Activated CD4-positive, alpha-beta memory T cell treated with anti-CD3 and anti-CD28 coated beads for 36 hours (primary cell): Measurements from ENCODE around the gene CFAP298. TPM values are rescaled to one million over a fixed set of nuclear protein-coding genes. Genes with fewer than 3 reads are reported as not detected.
A peak's percentile ranks its signal among the peaks of the same experiment; 100 is the strongest.
"Not testable (repeated sequence)": the region's sequence is repeated elsewhere in the genome, so short reads cannot be mapped to it uniquely, and the experiment has no call there.

Source experiments
- CTCF ChIA-PET: fragments of 350-600 bp; sonication (Branson Sonifier 250); formaldehyde crosslinking; loops from one replicate; lab custom pipeline; 2021; ENCODE audit warnings: antibody characterized with exemption, inconsistent platforms; lab: Charles Lee
- POLR2A ChIA-PET: fragments of 350-600 bp; sonication (Branson Sonifier 250); formaldehyde crosslinking; loops from one replicate; lab custom pipeline; 2021; ENCODE audit warnings: antibody characterized with exemption; lab: Charles Lee
- DNase-seq: peaks from one replicate; pipeline ENCODE4 v3.0.0-alpha.2; 2020
- H3K27ac Mint-ChIP-seq: one replicate; pipeline ENCODE4 v1.8.0; 2021; ENCODE audit warnings: mixed read lengths
- H3K27me3 Mint-ChIP-seq: one replicate; pipeline ENCODE4 v1.8.0; 2021; ENCODE audit warnings: mixed read lengths
- H3K36me3 Mint-ChIP-seq: one replicate; pipeline ENCODE4 v1.8.0; 2021; ENCODE audit warnings: mixed read lengths
- H3K4me1 Mint-ChIP-seq: one replicate; pipeline ENCODE4 v1.8.0; 2021; ENCODE audit warnings: low read depth, mixed read lengths
- H3K4me3 Mint-ChIP-seq: one replicate; pipeline ENCODE4 v1.8.0; 2021; ENCODE audit warnings: mild to moderate bottlenecking, mixed read lengths
- H3K9me3 Mint-ChIP-seq: one replicate; pipeline ENCODE4 v1.8.0; 2021; ENCODE audit warnings: mixed read lengths
- intact Hi-C: fragments of 100-400 bp; cut with micrococcal nuclease; formaldehyde crosslinking; loops from one replicate; pipeline ENCODE4 v1.15.1; 2023
- total RNA-seq, 2 experiments: library from RNA; stranded (reverse); gene quantifications; one replicate each; pipeline ENCODE4 v1.2.3, GENCODE V29; 2021

CFAP298 gene
- total RNA-seq, 2 experiments from 2014 or later: 39.4 to 41.8 TPM

- Mint-ChIP-seq H3K36me3 (peaks cover 8% of the 10 kb centered on the region), H3K4me1 (peaks cover 10% of the 10 kb centered on the region), H3K4me3 (peak overlapping the region; percentile 86), H3K9me3 (no peaks in the 10 kb centered on the region), H3K27me3 (no peaks in the 10 kb centered on the region), H3K27ac (no peak overlapping the region)
- ChIA-PET POLR2A (interaction anchor here (1.6 kb wide), 1 partner anchor 158 kb away, joined by 8 read pairs; the partner anchor contains the start of gene PAXBP1), CTCF (interaction anchor here (1.2 to 3.2 kb wide), 2 partner anchors 12 to 159 kb away, joined by 3 to 24 read pairs; no protein-coding TSS in a partner anchor)
- DNase-seq: no peak
- intact Hi-C loops: loop anchor here (2.0 to 10.0 kb wide), 3 partner anchors 111 to 339 kb away; partner anchors contain the start of genes EVA1C, MIS18A and SYNJ1
Observed at GRCh38 chr21:32613436-32614043, 1.4 kb upstream of the CFAP298 start.

DNA sequence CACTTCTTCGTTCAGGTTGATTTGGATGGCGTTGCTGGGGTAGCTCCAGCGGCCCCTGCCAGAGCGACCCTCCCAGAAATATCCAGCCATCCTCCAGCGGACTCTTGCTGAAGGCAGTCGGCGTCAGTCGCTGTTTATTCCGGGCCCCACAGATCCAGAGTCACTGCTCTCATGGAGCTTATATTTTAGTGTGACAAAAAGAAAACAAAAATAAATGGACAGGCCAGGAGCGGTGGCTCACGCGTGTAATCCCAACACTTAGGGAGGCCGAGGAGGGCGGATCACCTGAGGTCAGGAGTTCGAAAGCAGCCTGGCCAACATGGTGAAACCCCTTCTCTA, 791 bp upstream of the CFAP298 start:
- Mint-ChIP-seq H3K27ac (peak overlapping the region; percentile 79), H3K9me3 (no peaks in the 10 kb centered on the region), H3K36me3 (peaks cover 8% of the 10 kb centered on the region), H3K27me3 (no peaks in the 10 kb centered on the region), H3K4me1 (peaks cover 10% of the 10 kb centered on the region), H3K4me3 (peak overlapping the region; percentile 86)
- DNase-seq: no peak
- CTCF ChIA-PET: interaction anchor here (1.2 to 3.2 kb wide), 2 partner anchors 12 to 160 kb away, joined by 3 to 24 read pairs; no protein-coding TSS in a partner anchor
- intact Hi-C loops: loop anchor here (1.0 to 10.0 kb wide), 5 partner anchors 112 to 338 kb away; partner anchors contain the start of genes EVA1C, MIS18A, SYNJ1 and URB1
- POLR2A ChIA-PET: interaction anchor here (1.3 to 1.6 kb wide), 2 partner anchors 158 to 201 kb away, joined by 6 to 8 read pairs; partner anchors contain the start of gene PAXBP1

DNA sequence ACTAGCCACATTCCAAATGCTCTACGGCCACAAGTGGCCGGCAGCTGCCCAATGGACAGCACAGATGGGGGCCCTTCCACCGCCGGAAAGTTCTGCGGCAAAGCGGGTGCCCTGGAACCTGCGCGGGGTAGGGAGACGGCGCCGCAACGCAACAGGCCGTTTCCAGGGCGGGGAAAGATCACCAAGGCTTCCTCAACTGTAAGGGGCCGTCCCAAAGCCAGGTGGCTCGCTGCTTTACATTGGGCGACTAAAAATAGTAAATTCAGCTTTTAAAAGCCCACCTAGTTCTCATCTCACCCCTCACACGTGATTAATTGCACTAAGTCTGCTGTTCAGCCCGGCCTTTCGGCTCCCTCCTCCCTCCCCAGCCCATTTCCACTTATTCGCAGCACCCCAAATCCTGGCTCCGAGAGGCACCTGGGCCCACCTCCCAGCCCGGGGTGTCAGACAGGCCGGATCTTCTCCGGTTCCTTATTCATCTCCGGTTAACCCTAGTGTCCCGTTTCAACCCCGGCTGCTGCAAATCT, 643 bp downstream of the CFAP298 start:
- Mint-ChIP-seq H3K36me3 (peaks cover 11% of the 10 kb centered on the region), H3K27me3 (no peaks in the 10 kb centered on the region), H3K9me3 (no peaks in the 10 kb centered on the region), H3K4me1 (peaks cover 10% of the 10 kb centered on the region), H3K27ac (peak overlapping the region; percentile 79), H3K4me3 (peak overlapping the region; percentile 86)
- CTCF ChIA-PET: interaction anchor here (1.0 to 3.2 kb wide), 3 partner anchors 8 to 208 kb away, joined by 3 to 24 read pairs (median 7); no protein-coding TSS in a partner anchor
- DNase-seq: peak; percentile 60
- intact Hi-C loops: loop anchor here (10.0 kb wide), 2 partner anchors 113 to 337 kb away; partner anchors contain the start of genes MIS18A and SYNJ1
- POLR2A ChIA-PET: interaction anchor here (1.0 to 1.6 kb wide), 4 partner anchors 116 to 977 kb away, joined by 3 to 8 read pairs (median 5); partner anchors contain the start of genes DONSON, PAXBP1 and SYNJ1

DNA sequence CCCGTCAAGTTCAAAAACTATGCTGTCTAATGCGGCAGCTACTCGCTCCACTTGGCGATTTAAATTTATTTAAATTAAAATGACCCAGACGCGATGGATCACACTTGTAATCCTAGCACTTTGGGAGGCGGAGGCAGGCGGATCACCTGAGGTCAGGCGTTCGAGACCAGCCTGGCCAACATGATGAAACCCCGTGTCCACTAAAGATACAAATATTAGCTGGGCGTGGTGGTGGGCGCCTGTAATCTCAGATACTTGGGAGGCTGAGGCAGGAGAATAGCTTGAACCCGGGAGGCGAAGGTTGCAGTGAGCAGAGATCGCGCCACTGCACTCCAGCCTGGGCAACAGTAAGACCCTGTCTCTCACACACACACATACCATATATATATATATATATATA, 1.2 kb downstream of the CFAP298 start:
- Mint-ChIP-seq H3K36me3 (peaks cover 14% of the 10 kb centered on the region), H3K4me3 (peak overlapping the region; percentile 37)
- DNase-seq, H3K27ac Mint-ChIP-seq, POLR2A ChIA-PET, H3K27me3 Mint-ChIP-seq, H3K9me3 Mint-ChIP-seq, H3K4me1 Mint-ChIP-seq: not testable (repeated sequence)
- intact Hi-C loops: loop anchor here (10.0 kb wide), 2 partner anchors 114 to 336 kb away; partner anchors contain the start of genes MIS18A and SYNJ1
- CTCF ChIA-PET: interaction anchor here (3.2 kb wide), 1 partner anchor 10 kb away, joined by 24 read pairs; no protein-coding TSS in a partner anchor

DNA sequence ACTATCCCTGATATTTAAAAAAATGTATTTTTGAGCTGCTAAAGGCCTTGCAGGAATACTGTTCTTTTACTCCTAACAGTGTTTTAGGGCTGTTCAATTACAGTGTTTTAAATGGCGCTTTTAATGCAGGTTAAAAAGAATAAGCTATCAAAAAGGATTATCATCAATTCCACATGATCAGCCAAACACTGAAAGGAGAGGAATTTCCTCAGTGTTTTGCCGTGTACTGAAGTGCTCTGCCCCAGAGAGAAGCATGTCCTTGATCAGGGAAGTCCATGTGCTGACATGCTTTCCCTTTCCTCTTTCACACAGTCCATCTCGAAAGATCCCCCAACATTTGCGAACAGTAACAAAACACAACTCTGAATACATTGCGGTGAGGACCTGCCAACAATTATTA, 3.3 kb downstream of the CFAP298 start:
- no peak overlapping the region for H3K4me3 Mint-ChIP-seq
- ChIA-PET POLR2A (no interaction called here), CTCF (interaction anchor here (1.6 to 2.2 kb wide), 3 partner anchors 8 to 205 kb away, joined by 6 to 10 read pairs (median 8); no protein-coding TSS in a partner anchor)
- H3K4me1 Mint-ChIP-seq: peaks cover 10% of the 10 kb centered on the region
- intact Hi-C loops: no loop called here
- H3K27me3 Mint-ChIP-seq: no peaks in the 10 kb centered on the region
- no peak overlapping the region for H3K27ac Mint-ChIP-seq
- no peak for DNase-seq
- H3K9me3 Mint-ChIP-seq: no peaks in the 10 kb centered on the region
- peaks cover 20% of the 10 kb centered on the region for H3K36me3 Mint-ChIP-seq

DNA sequence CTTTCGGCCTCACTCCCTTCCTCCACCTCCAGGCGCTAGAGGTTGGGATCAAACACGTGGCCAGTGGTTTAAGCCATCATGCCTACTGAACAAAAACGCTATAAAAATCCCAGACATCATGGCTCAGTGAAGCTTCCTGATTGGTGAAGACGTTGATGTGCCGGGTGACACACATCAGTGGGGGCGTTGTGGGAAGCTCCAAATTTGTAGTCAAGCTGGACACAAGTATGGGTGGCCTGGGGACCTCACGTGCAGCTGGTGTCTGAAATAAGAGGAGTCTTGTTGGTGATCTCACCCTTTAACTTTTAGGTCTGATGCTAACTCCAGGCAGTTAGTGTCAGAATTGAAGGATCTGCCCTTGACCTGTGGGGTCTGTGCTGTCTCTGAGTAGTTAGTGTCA, 6.7 kb downstream of the CFAP298 start:
- H3K4me3 Mint-ChIP-seq: no peak overlapping the region
- ChIA-PET CTCF (interaction anchor here (0.9 to 2.0 kb wide), 2 partner anchors 35 to 202 kb away, joined by 3 to 9 read pairs; no protein-coding TSS in a partner anchor), POLR2A (no interaction called here)
- DNase-seq: no peak
- peaks cover 6% of the 10 kb centered on the region for H3K4me1 Mint-ChIP-seq
- no peaks in the 10 kb centered on the region for H3K9me3 Mint-ChIP-seq
- intact Hi-C loops: no loop called here
- no peak overlapping the region for H3K27ac Mint-ChIP-seq
- no peaks in the 10 kb centered on the region for H3K27me3 Mint-ChIP-seq
- peaks cover 37% of the 10 kb centered on the region for H3K36me3 Mint-ChIP-seq

- H3K36me3 Mint-ChIP-seq: peaks cover 43% of the 10 kb centered on the region
- ChIA-PET POLR2A (no interaction called here), CTCF (interaction anchor here (0.8 to 2.0 kb wide), 3 partner anchors 8 to 201 kb away, joined by 3 to 9 read pairs (median 3); partner anchors contain the start of gene CFAP298)
- DNase-seq: no peak
- H3K4me3 Mint-ChIP-seq: no peak overlapping the region
- H3K9me3 Mint-ChIP-seq: no peaks in the 10 kb centered on the region
- intact Hi-C loops: loop anchor here (5.0 kb wide), 1 partner anchor 37 kb away; no protein-coding TSS in a partner anchor
- peaks cover 3% of the 10 kb centered on the region for H3K4me1 Mint-ChIP-seq
- H3K27ac Mint-ChIP-seq: no peak overlapping the region
- H3K27me3 Mint-ChIP-seq: no peaks in the 10 kb centered on the region
Observed at GRCh38 chr21:32604464-32604863, 7.7 kb downstream of the CFAP298 start.

GRCh38 chr21:32603131-32603530, 9.0 kb downstream of the CFAP298 start:
- intact Hi-C loops: loop anchor here (5.0 kb wide), 1 partner anchor 36 kb away; no protein-coding TSS in a partner anchor

DNA sequence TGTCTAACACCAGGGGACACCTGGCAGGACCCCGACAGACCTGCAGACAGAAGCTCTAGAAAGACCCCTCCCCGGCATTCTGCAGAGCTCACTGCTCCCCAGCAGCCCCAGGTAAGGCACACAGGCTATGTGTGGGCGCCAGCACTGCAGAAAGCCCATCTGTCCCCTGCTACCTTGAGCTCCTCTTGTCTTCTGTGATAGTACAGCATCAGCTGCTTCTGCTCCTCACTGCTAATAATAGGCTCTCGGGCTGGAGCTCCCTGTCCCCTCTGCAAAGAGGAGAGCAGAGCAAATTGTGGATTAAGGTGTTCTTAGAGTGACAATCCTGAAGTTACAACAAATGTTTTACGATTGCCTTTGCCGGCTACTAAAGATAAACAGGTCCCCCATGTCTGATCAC, 10.1 kb downstream of the CFAP298 start:
- no peak for DNase-seq
- CTCF ChIA-PET: interaction anchor here (0.6 to 5.7 kb wide), 9 partner anchors 10 to 209 kb away, joined by 3 to 110 read pairs (median 8); partner anchors contain the start of genes CFAP298 and URB1
- no peaks in the 10 kb centered on the region for H3K9me3 Mint-ChIP-seq
- no peaks in the 10 kb centered on the region for H3K27me3 Mint-ChIP-seq
- H3K36me3 Mint-ChIP-seq: peaks cover 40% of the 10 kb centered on the region
- H3K27ac Mint-ChIP-seq: no peak overlapping the region
- H3K4me1 Mint-ChIP-seq: no peaks in the 10 kb centered on the region
- no peak overlapping the region for H3K4me3 Mint-ChIP-seq
- POLR2A ChIA-PET: no interaction called here
- intact Hi-C loops: loop anchor here (5.0 kb wide), 1 partner anchor 35 kb away; no protein-coding TSS in a partner anchor

More at GRCh38 chr21:32603131-32603530, 9.0 kb downstream of the CFAP298 start:
- Mint-ChIP-seq H3K4me1 (no peaks in the 10 kb centered on the region), H3K27ac (no peak overlapping the region), H3K36me3 (peaks cover 43% of the 10 kb centered on the region), H3K4me3 (no peak overlapping the region), H3K27me3 (no peaks in the 10 kb centered on the region), H3K9me3 (no peaks in the 10 kb centered on the region)
- DNase-seq: no peak
- CTCF ChIA-PET: interaction anchor here (5.7 kb wide), 1 partner anchor 201 kb away, joined by 110 read pairs; no protein-coding TSS in a partner anchor
- POLR2A ChIA-PET: no interaction called here

DNA sequence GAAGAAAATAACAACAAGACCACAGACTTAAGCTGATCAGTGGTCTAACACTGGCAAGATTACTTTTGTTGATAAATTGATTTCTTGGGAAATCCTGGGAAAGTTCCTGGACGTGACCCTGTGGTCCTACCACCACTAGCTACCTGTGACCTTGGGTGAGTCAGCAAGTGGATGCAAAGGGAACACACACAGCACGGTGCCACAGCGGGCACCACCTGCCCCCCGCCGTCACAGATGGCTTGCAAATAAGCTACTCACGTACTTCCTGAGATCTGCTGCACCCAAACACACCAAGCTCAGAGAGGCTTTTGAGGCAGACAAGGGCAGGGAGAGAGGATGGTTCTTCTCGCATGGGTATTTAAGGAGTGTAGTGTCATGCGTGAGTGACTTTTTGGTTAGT, 12.7 kb downstream of the CFAP298 start:
- DNase-seq: no peak
- ChIA-PET POLR2A (no interaction called here), CTCF (interaction anchor here (1.1 to 5.7 kb wide), 5 partner anchors 30 to 197 kb away, joined by 3 to 110 read pairs (median 4); no protein-coding TSS in a partner anchor)
- Mint-ChIP-seq H3K4me3 (no peak overlapping the region), H3K36me3 (peaks cover 31% of the 10 kb centered on the region), H3K4me1 (peaks cover 2% of the 10 kb centered on the region), H3K9me3 (no peaks in the 10 kb centered on the region), H3K27ac (no peak overlapping the region), H3K27me3 (no peaks in the 10 kb centered on the region)
- intact Hi-C loops: no loop called here

DNA sequence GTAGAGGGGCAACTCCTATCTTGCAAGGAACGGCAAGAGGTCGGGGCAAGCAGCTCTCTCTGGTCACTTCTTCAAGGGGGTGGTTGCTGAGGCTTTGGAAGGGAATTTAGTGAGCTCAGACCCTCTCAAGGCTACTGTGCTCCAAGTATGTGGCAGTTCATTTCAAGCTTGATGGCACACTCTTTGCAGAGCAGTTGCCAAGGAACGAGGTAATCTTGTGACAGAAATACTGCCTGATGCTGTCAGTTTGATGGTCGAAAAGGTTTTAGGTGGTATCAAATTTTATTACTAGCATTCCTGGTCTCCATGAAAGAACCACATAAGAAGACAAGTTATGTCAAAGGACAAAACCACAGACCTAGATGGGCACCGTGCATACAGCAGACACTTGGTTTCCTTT, 13.1 kb downstream of the CFAP298 start:
- no peak for DNase-seq
- Mint-ChIP-seq H3K4me3 (no peak overlapping the region), H3K27ac (no peak overlapping the region), H3K36me3 (peaks cover 31% of the 10 kb centered on the region), H3K4me1 (peaks cover 2% of the 10 kb centered on the region), H3K27me3 (no peaks in the 10 kb centered on the region), H3K9me3 (no peaks in the 10 kb centered on the region)
- CTCF ChIA-PET: interaction anchor here (1.1 to 5.7 kb wide), 5 partner anchors 30 to 197 kb away, joined by 3 to 110 read pairs (median 4); no protein-coding TSS in a partner anchor
- intact Hi-C loops: no loop called here
- POLR2A ChIA-PET: no interaction called here
